Liver (tissue), 9 donors: ENCODE results near the gene FAM20C. TPM values are rescaled to one million over a fixed set of nuclear protein-coding genes. Genes with fewer than 3 reads are reported as not detected.

ENCODE experiments used
- DNase-seq: peaks from one replicate; pipeline ENCODE4 v3.0.0-alpha.2; 2017; ENCODE audit warnings: low spot score
- H3K27ac ChIP-seq, 2 donors: one replicate each; pipeline ENCODE4 v1.7.0; 2013; ENCODE audit warnings: inconsistent platforms in 2 of 2, low read length in 2 of 2, control low read depth in 1 of 2, low read depth in 1 of 2, mild to moderate bottlenecking in 1 of 2
- H3K27me3 ChIP-seq, 4 donors: one replicate each; pipeline versions ENCODE4 v1.6.1 to v1.7.0; 2013; ENCODE audit warnings: low read length in 3 of 4, inconsistent platforms in 1 of 4, mild to moderate bottlenecking in 1 of 4, moderate library complexity in 1 of 4; ENCODE audit not compliant: control insufficient read depth in 4 of 4, insufficient read depth in 4 of 4
- H3K36me3 ChIP-seq, 4 donors: one replicate each; pipeline versions ENCODE4 v1.6.1 to v1.7.0; 2013; ENCODE audit warnings: low read length in 3 of 4, mild to moderate bottlenecking in 3 of 4, low read depth in 1 of 4, moderate library complexity in 1 of 4; ENCODE audit not compliant: control insufficient read depth in 4 of 4, insufficient read depth in 3 of 4
- H3K4me1 ChIP-seq, 4 donors: one replicate each; pipeline versions ENCODE4 v1.6.1 to v1.7.0; 2013; ENCODE audit warnings: low read length in 3 of 4, mild to moderate bottlenecking in 3 of 4, moderate library complexity in 1 of 4; ENCODE audit not compliant: control insufficient read depth in 4 of 4, insufficient read depth in 4 of 4
- H3K4me3 ChIP-seq, 3 donors: one replicate each; pipeline versions ENCODE4 v1.6.1 to v1.7.0; 2013; ENCODE audit warnings: low read length in 3 of 3, control low read depth in 1 of 3, low read depth in 1 of 3, mild to moderate bottlenecking in 1 of 3
- H3K9ac ChIP-seq, 2 donors: one replicate each; pipeline ENCODE4 v1.7.0; 2013; ENCODE audit warnings: low read length in 2 of 2, mild to moderate bottlenecking in 2 of 2, moderate library complexity in 2 of 2, control low read depth in 1 of 2, low read depth in 1 of 2
- H3K9me3 ChIP-seq, 4 donors: one replicate each; pipeline versions ENCODE4 v1.6.1 to v1.7.0; 2013; ENCODE audit warnings: low read length in 3 of 4; ENCODE audit not compliant: control insufficient read depth in 4 of 4
- EGR1 ChIP-seq, 2 donors: IDR thresholded peaks; 2 replicates each; pipeline ENCODE4 v1.6.1; 2016 to 2018; ENCODE audit warnings: antibody characterized with exemption in 2 of 2, low read depth in 2 of 2
- FOXA1 ChIP-seq: IDR thresholded peaks from 2 replicates; pipeline ENCODE4 v1.6.1; 2016; ENCODE audit warnings: antibody characterized with exemption
- FOXA2 ChIP-seq: IDR thresholded peaks from 2 replicates; pipeline ENCODE4 v1.6.1; 2016; ENCODE audit warnings: antibody characterized with exemption
- GABPA ChIP-seq, 2 donors: IDR thresholded peaks in 1 of 2; conservative IDR thresholded peaks in 1 of 2; 2 replicates each; pipeline ENCODE4 v1.6.1; 2016; ENCODE audit warnings: antibody characterized with exemption in 2 of 2, mild to moderate bottlenecking in 1 of 2, moderate library complexity in 1 of 2
- HNF4A ChIP-seq, 2 donors: conservative IDR thresholded peaks; 2 replicates each; pipeline ENCODE4 v1.6.1; 2016; ENCODE audit warnings: antibody characterized with exemption in 2 of 2, mild to moderate bottlenecking in 2 of 2
- JUND ChIP-seq, 2 donors: IDR thresholded peaks; 2 replicates each; pipeline ENCODE4 v1.6.1; 2016; ENCODE audit warnings: antibody characterized with exemption in 2 of 2
- NR2F2 ChIP-seq: IDR thresholded peaks from 2 replicates; pipeline ENCODE4 v1.6.1; 2016; ENCODE audit warnings: antibody characterized with exemption
- RAD21 ChIP-seq, 2 donors: IDR thresholded peaks; 2 replicates each; pipeline ENCODE4 v1.6.1; 2016; ENCODE audit warnings: antibody characterized with exemption in 2 of 2, mild to moderate bottlenecking in 2 of 2
- RXRA ChIP-seq, 2 donors: IDR thresholded peaks; 2 replicates each; pipeline ENCODE4 v1.6.1; 2017 to 2018; ENCODE audit warnings: antibody characterized with exemption in 2 of 2, mild to moderate bottlenecking in 1 of 2
- SP1 ChIP-seq: IDR thresholded peaks from 2 replicates; pipeline ENCODE4 v1.6.1; 2018; ENCODE audit warnings: antibody characterized with exemption, mild to moderate bottlenecking
- TAF1 ChIP-seq: conservative IDR thresholded peaks from 2 replicates; pipeline ENCODE4 v1.6.1; 2016; ENCODE audit warnings: antibody characterized with exemption, mild to moderate bottlenecking
- YY1 ChIP-seq: IDR thresholded peaks from 2 replicates; pipeline ENCODE4 v1.6.1; 2016; ENCODE audit warnings: antibody characterized with exemption, mild to moderate bottlenecking
- ZBTB33 ChIP-seq: IDR thresholded peaks from 2 replicates; pipeline ENCODE4 v1.6.1; 2016; ENCODE audit warnings: antibody characterized with exemption
- WGBS: extraction: QIAGEN DNeasy Blood & Tissue Kit; methylation state at CpG from one replicate; pipeline ENCODE4 v1.1.7; 2013; 5-methylcytosine and 5-hydroxymethylcytosine counted together
- polyA plus RNA-seq, 2 donors: library from polyadenylated mRNA; stranded (reverse) in 1 of 2; unstranded in 1 of 2; fragments of 200-250 nt in 1 of 2; fragments of >200 nt in 1 of 2; fragmentation: Nextera tagmentation in 1 of 2; extraction: Ambion mirVana in 1 of 2; gene quantifications; one replicate each; pipeline versions ENCODE4 v1.2.1 to v1.2.3, GENCODE V29; 2013 to 2015
- total RNA-seq, 2 donors: library from RNA; depleted of rRNA; stranded (reverse); fragments of >200 nt; gene quantifications; one replicate each; pipeline ENCODE4 v1.2.3, GENCODE V29; 2014
- TF ChIP-seq, protein P1 (sequence below): fragments of 150-350 bp; IDR thresholded peaks from 2 replicates; pipeline ENCODE4 v1.5.1; 2017; ENCODE audit warnings: improper control_type of control experiment, low read depth, low read length; ENCODE audit not compliant: missing input control
- TF ChIP-seq, protein P2 (sequence below): IDR thresholded peaks from 2 replicates; pipeline ENCODE4 v1.6.1; 2016; ENCODE audit warnings: antibody characterized with exemption
- TF ChIP-seq, protein P3 (sequence below): IDR thresholded peaks from 2 replicates; pipeline ENCODE4 v1.6.1; 2016; ENCODE audit warnings: antibody characterized with exemption, mild to moderate bottlenecking
- donor health status: healthy.
- donor health status: healthy.
- donor health status: healthy.
- donor health status: healthy.
- donor health status: healthy.

FAM20C gene
- total and polyA plus RNA-seq, 4 donors: 13.4 to 40.4 (median 31.5) TPM

DNA sequence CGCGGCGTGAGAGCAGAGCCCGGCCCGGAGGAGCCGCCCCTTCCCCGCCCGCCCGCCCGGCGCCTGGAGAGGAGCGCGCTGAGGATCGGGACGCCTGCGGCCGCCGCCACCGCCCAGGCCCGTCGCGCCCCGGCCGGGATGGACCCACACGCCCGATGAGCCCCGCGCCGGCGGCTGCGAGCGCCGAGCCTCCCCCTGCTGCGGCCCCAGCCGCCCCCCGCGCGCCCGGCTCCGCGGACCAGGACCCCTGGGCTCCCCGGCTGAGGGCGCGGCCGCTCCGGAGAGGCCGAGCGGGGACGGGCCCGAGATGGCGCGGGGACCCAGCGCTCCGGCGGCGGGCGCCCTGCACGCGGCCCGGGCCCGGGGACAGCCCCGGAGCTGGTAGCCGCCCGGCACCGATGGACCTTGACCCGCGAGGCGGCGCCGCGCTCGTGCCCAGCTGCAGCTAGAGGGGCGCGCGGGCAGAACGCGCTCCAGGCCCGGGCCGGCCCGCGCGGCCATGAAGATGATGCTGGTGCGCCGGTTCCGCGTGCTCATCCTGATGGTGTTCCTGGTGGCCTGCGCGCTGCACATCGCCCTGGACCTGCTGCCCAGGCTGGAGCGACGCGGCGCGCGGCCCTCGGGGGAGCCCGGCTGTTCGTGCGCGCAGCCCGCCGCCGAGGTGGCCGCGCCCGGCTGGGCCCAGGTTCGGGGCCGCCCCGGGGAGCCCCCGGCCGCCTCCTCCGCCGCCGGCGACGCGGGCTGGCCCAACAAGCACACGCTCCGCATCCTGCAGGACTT lies 520 bp downstream of the FAM20C start:
- Histone ChIP-seq H3K4me1 (peaks cover 10 to 46% (median 34%) of the 10 kb centered on the region in 4 donors), H3K4me3 (peak overlapping the region; percentile 52 to 89 (median 81)), H3K9ac (peak overlapping the region in 1 of 2 donors; percentile 59), H3K27me3 (no peaks in the 10 kb centered on the region), H3K27ac (peak overlapping the region; percentile 26 to 88), H3K36me3 (peaks cover 2 to 15% (median 7%) of the 10 kb centered on the region in 4 donors), H3K9me3 (no peaks in the 10 kb centered on the region)
- TF ChIP-seq HNF4A (conservative IDR thresholded peaks at IDR 0.05) (peak in 1 of 2 donors; percentile 10), RXRA (IDR thresholded peaks at IDR 0.05) (no peak)
- WGBS: under 1% methylated on average over 119 of the region's 119 CpGs
- DNase-seq: no peak

- peak overlapping the region; percentile 45 to 59 for H3K9ac ChIP-seq
- H3K36me3 ChIP-seq: peaks cover 4 to 22% (median 12%) of the 10 kb centered on the region in 4 donors
- no peak for DNase-seq
- H3K27me3 ChIP-seq: no peaks in the 10 kb centered on the region
- TF ChIP-seq, protein P1, sequence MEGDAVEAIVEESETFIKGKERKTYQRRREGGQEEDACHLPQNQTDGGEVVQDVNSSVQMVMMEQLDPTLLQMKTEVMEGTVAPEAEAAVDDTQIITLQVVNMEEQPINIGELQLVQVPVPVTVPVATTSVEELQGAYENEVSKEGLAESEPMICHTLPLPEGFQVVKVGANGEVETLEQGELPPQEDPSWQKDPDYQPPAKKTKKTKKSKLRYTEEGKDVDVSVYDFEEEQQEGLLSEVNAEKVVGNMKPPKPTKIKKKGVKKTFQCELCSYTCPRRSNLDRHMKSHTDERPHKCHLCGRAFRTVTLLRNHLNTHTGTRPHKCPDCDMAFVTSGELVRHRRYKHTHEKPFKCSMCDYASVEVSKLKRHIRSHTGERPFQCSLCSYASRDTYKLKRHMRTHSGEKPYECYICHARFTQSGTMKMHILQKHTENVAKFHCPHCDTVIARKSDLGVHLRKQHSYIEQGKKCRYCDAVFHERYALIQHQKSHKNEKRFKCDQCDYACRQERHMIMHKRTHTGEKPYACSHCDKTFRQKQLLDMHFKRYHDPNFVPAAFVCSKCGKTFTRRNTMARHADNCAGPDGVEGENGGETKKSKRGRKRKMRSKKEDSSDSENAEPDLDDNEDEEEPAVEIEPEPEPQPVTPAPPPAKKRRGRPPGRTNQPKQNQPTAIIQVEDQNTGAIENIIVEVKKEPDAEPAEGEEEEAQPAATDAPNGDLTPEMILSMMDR: no peak
- TF ChIP-seq FOXA2: no peak
- no peak for TF ChIP-seq TAF1
- TF ChIP-seq JUND (IDR thresholded peaks at IDR 0.05): no peak
- TF ChIP-seq RAD21 (IDR thresholded peaks at IDR 0.05): no peak
- TF ChIP-seq, protein P2, sequence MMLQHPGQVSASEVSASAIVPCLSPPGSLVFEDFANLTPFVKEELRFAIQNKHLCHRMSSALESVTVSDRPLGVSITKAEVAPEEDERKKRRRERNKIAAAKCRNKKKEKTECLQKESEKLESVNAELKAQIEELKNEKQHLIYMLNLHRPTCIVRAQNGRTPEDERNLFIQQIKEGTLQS: no peak
- TF ChIP-seq, protein P3, sequence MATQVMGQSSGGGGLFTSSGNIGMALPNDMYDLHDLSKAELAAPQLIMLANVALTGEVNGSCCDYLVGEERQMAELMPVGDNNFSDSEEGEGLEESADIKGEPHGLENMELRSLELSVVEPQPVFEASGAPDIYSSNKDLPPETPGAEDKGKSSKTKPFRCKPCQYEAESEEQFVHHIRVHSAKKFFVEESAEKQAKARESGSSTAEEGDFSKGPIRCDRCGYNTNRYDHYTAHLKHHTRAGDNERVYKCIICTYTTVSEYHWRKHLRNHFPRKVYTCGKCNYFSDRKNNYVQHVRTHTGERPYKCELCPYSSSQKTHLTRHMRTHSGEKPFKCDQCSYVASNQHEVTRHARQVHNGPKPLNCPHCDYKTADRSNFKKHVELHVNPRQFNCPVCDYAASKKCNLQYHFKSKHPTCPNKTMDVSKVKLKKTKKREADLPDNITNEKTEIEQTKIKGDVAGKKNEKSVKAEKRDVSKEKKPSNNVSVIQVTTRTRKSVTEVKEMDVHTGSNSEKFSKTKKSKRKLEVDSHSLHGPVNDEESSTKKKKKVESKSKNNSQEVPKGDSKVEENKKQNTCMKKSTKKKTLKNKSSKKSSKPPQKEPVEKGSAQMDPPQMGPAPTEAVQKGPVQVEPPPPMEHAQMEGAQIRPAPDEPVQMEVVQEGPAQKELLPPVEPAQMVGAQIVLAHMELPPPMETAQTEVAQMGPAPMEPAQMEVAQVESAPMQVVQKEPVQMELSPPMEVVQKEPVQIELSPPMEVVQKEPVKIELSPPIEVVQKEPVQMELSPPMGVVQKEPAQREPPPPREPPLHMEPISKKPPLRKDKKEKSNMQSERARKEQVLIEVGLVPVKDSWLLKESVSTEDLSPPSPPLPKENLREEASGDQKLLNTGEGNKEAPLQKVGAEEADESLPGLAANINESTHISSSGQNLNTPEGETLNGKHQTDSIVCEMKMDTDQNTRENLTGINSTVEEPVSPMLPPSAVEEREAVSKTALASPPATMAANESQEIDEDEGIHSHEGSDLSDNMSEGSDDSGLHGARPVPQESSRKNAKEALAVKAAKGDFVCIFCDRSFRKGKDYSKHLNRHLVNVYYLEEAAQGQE: no peak
- no peak for TF ChIP-seq EGR1 (IDR thresholded peaks at IDR 0.05; ENCODE audit: low read depth in 2 of 2)
- no peak for TF ChIP-seq ZBTB33
- no peak for TF ChIP-seq NR2F2
- no peak for TF ChIP-seq GABPA (IDR thresholded peaks at IDR 0.05 in 1 of 2, conservative IDR thresholded peaks at IDR 0.05 in 1 of 2)
- no peak for TF ChIP-seq FOXA1
- no peak for TF ChIP-seq SP1
- TF ChIP-seq YY1: no peak
- TF ChIP-seq HNF4A (conservative IDR thresholded peaks at IDR 0.05): no peak
- peak overlapping the region; percentile 52 to 89 (median 81) for H3K4me3 ChIP-seq
- peaks cover 13 to 54% (median 41%) of the 10 kb centered on the region in 4 donors for H3K4me1 ChIP-seq
- no peaks in the 10 kb centered on the region for H3K9me3 ChIP-seq
- H3K27ac ChIP-seq: peak overlapping the region; percentile 48 to 88
- WGBS: 2% methylated on average over 57 of the region's 57 CpGs
Observed at GRCh38 chr7:193481-194251, 1.3 kb downstream of the FAM20C start.
